ENCODE results near the gene FAHD1.

Gene FAHD1

GRCh38 chr16:1845985-1846384, 19.0 kb downstream of the FAHD1 start:
- H3K27ac Mint-ChIP-seq = no peak overlapping the region
- H3K4me1 Mint-ChIP-seq = no peaks in the 10 kb centered on the region
- no peak overlapping the region for H3K4me3 Mint-ChIP-seq
- H3K27me3 Mint-ChIP-seq = peaks cover 7% of the 10 kb centered on the region
- ATAC-seq (no peak), DNase-seq (no peak)
- no peaks in the 10 kb centered on the region for H3K9me3 Mint-ChIP-seq

GRCh38 chr16:1846416-1846815, 19.4 kb downstream of the FAHD1 start:
- no peak for ATAC-seq
- H3K27ac Mint-ChIP-seq = no peak overlapping the region
- peaks cover 7% of the 10 kb centered on the region for H3K27me3 Mint-ChIP-seq
- H3K9me3 Mint-ChIP-seq = no peaks in the 10 kb centered on the region
- H3K4me3 Mint-ChIP-seq = no peak overlapping the region
- no peak for DNase-seq
- no peaks in the 10 kb centered on the region for H3K4me1 Mint-ChIP-seq

DNA sequence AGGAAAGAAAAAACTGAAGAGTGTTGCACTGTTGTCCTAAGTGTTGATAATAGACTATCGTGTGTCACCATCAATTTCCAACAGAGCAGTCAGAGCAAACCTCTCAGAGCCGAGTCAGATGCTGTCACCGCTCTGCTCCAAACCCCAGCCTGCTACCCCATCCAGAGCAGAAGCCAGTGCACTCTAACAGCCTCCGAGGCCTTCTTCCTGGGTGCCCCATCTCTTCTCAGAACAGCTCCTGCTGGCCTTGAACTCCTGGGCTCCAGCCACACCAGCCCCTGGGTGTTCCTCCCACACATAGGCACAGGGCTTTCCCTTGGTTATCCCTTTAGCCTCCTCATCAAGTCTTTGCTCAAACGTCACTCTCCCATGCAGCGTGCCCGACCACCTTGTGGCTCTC, 24.0 kb downstream of the FAHD1 start:
- Mint-ChIP-seq H3K4me3 (no peak overlapping the region), H3K27ac (no peak overlapping the region)

GRCh38 chr16:1851793-1852192, 24.8 kb downstream of the FAHD1 start:
- Mint-ChIP-seq H3K9me3 (no peaks in the 10 kb centered on the region), H3K27me3 (no peaks in the 10 kb centered on the region), H3K4me3 (no peak overlapping the region), H3K27ac (no peak overlapping the region), H3K4me1 (peaks cover 26% of the 10 kb centered on the region)
- no peak for ATAC-seq
- DNase-seq = no peak

More for the DNA sequence above, 24.0 kb downstream of the FAHD1 start:
- H3K27me3 Mint-ChIP-seq = peaks cover 2% of the 10 kb centered on the region
- no peak for ATAC-seq
- H3K4me1 Mint-ChIP-seq = peaks cover 24% of the 10 kb centered on the region
- no peaks in the 10 kb centered on the region for H3K9me3 Mint-ChIP-seq
- no peak for DNase-seq

DNA sequence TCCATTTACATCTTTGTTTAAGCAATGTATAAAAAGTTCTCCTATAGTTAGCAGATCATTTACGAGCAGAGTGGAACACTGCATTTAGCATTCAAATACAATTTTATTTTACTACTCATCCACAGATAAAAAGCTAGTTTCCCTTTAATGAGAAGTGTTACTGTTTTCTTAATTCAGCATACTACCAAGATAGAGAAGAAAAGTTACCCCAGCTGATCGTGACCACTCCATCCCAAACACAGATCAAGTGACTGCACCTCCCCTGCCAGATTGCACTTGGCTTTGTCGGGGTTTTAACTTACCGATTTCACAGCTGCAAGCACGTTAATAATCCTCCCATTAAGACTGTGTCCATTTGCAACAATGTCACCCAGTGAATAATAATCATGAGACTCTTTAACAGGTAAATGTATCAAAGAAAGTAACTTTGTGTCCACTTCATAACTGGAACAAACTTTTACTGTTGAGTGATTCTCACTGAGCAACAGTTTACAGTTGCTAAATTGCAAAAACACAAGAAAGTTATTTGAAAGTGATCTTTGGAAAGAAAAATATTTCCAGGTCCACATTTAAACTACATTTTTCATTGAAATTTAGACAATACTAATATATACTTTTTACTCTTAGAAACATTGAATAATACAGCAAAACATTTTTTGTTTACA, 30.6 kb downstream of the FAHD1 start:
- no peak overlapping the region for H3K4me3 Mint-ChIP-seq
- ATAC-seq = no peak
- H3K27ac Mint-ChIP-seq = no peak overlapping the region
- no peak for DNase-seq
- H3K4me1 Mint-ChIP-seq = peaks cover 38% of the 10 kb centered on the region
- H3K9me3 Mint-ChIP-seq = no peaks in the 10 kb centered on the region
- peaks cover 8% of the 10 kb centered on the region for H3K27me3 Mint-ChIP-seq

GRCh38 chr16:1858189-1858865, 31.3 kb downstream of the FAHD1 start:
- DNase-seq (no peak), ATAC-seq (no peak)
- Mint-ChIP-seq H3K4me3 (no peak overlapping the region), H3K4me1 (peaks cover 38% of the 10 kb centered on the region), H3K27me3 (peaks cover 8% of the 10 kb centered on the region), H3K27ac (no peak overlapping the region), H3K9me3 (no peaks in the 10 kb centered on the region)

- Mint-ChIP-seq H3K9me3 (no peaks in the 10 kb centered on the region), H3K4me3 (no peak overlapping the region), H3K4me1 (peaks cover 28% of the 10 kb centered on the region), H3K27me3 (peaks cover 8% of the 10 kb centered on the region), H3K27ac (no peak overlapping the region)
- DNase-seq (no peak), ATAC-seq (no peak)
Observed at GRCh38 chr16:1859650-1860049, 32.6 kb downstream of the FAHD1 start.

- H3K4me3 Mint-ChIP-seq = no peak overlapping the region
- DNase-seq (no peak), ATAC-seq (no peak)
- peaks cover 16% of the 10 kb centered on the region for H3K27me3 Mint-ChIP-seq
- H3K9me3 Mint-ChIP-seq = no peaks in the 10 kb centered on the region
- H3K4me1 Mint-ChIP-seq = peaks cover 13% of the 10 kb centered on the region
- no peak overlapping the region for H3K27ac Mint-ChIP-seq
Observed at GRCh38 chr16:1861730-1862129, 34.7 kb downstream of the FAHD1 start.

DNA sequence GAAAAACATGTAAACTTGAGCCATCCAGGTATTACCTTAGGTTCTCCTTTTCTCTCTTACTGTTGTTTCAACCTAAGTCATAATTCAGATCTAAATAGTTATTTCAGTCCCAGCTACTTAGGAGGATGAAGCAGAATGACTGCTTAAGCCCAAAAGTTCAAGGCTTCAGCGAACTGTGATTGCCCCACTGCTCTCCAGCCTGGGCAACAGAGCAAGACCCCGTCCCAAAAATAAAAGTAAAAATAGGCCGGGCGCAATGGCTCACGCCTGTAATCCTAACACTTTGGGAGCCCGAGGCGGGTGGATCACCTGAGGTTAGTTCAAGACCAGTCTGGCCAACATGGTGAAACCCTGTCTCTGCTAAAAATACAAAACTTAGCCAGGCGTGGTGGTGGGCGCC, 35.4 kb downstream of the FAHD1 start:
- H3K27ac Mint-ChIP-seq = no peak overlapping the region
- H3K9me3 Mint-ChIP-seq = no peaks in the 10 kb centered on the region
- peaks cover 16% of the 10 kb centered on the region for H3K27me3 Mint-ChIP-seq
- DNase-seq (no peak), ATAC-seq (no peak)
- peaks cover 6% of the 10 kb centered on the region for H3K4me1 Mint-ChIP-seq
- H3K4me3 Mint-ChIP-seq = no peak overlapping the region

DNA sequence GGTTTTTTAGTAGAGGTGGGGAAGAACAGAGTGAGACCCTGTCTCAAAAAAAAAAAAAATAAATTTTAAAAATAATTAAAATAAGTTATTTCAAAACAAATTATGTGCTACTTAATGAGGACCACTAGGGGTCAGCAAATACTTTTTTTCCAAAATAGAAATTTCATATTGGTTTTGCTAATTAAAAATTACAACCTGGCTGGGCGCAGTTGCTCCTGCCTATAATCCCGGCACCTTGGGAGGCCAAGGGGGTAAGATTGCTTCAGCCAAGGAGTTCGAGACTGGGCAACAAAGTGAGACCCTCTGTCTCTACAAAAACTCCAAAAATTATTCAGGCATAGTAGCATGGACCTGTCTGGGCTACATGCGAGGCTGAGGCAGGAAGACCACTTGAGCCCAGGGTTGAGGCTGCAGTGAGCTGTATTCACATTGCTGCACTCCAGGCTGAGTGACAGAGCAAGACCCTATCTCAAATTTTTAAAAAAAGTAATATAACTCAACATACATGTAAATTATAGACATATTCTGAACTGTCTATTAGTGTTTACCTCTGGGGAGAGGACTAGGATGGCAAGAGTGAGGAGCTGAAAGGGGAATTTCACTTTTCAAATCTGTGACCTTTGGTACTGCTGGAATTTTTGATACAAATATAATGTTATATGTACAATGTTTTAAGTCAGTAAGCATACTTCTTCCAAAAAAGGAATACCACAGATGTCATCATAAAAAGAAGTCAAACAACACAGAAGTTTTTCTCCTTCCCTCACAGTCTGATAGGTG, 36.9 kb downstream of the FAHD1 start:
- peaks cover 5% of the 10 kb centered on the region for H3K4me1 Mint-ChIP-seq
- peak; percentile 13 to 15 for DNase-seq
- no peak overlapping the region for H3K27ac Mint-ChIP-seq
- H3K27me3 Mint-ChIP-seq = peaks cover 16% of the 10 kb centered on the region
- H3K4me3 Mint-ChIP-seq = no peak overlapping the region
- no peak for ATAC-seq
- H3K9me3 Mint-ChIP-seq = no peaks in the 10 kb centered on the region

- H3K27ac Mint-ChIP-seq = no peak overlapping the region
- H3K4me3 Mint-ChIP-seq = no peak overlapping the region
- DNase-seq (no peak), ATAC-seq (no peak)
- peaks cover 8% of the 10 kb centered on the region for H3K27me3 Mint-ChIP-seq
- no peaks in the 10 kb centered on the region for H3K4me1 Mint-ChIP-seq
- no peaks in the 10 kb centered on the region for H3K9me3 Mint-ChIP-seq
Observed at GRCh38 chr16:1865902-1866690, 39.1 kb downstream of the FAHD1 start.

GRCh38 chr16:1870365-1871082, 43.5 kb downstream of the FAHD1 start:
- Mint-ChIP-seq H3K27me3 (peaks cover 37% of the 10 kb centered on the region), H3K4me3 (no peak overlapping the region), H3K4me1 (peaks cover 8% of the 10 kb centered on the region), H3K27ac (no peak overlapping the region), H3K9me3 (peaks cover 0 to 7% of the 10 kb centered on the region in 2 donors)
- DNase-seq (no peak), ATAC-seq (no peak)

GRCh38 chr16:1871974-1872635, 45.1 kb downstream of the FAHD1 start, which contains the start of gene MEIOB:
TSS of gene MEIOB (minus strand) at chr16:1872164. CDS start at chr16:1868175, 3,989 bp downstream.
- H3K4me3 Mint-ChIP-seq = peak within 1 kb of the TSS; percentile 82 to 85
- H3K9me3 Mint-ChIP-seq = peaks cover 0 to 7% of the 10 kb centered on the region in 2 donors
- H3K27me3 Mint-ChIP-seq = peaks cover 50% of the 10 kb centered on the region
- peaks cover 8% of the 10 kb centered on the region for H3K4me1 Mint-ChIP-seq
- ATAC-seq = peak; percentile 48
- DNase-seq = peak; percentile 27 to 44
- no peak within 1 kb of the TSS for H3K27ac Mint-ChIP-seq

- ATAC-seq = no peak
Observed at GRCh38 chr16:1874854-1875253, 47.8 kb downstream of the FAHD1 start.

More at GRCh38 chr16:1874854-1875253, 47.8 kb downstream of the FAHD1 start:
- peaks cover 64% of the 10 kb centered on the region for H3K27me3 Mint-ChIP-seq
- H3K27ac Mint-ChIP-seq = no peak overlapping the region
- DNase-seq = no peak
- peaks cover 0 to 7% of the 10 kb centered on the region in 2 donors for H3K9me3 Mint-ChIP-seq
- no peak overlapping the region for H3K4me3 Mint-ChIP-seq
- peaks cover 8% of the 10 kb centered on the region for H3K4me1 Mint-ChIP-seq
